HL-60 (cell line): Measurements from ENCODE around the gene GTF2H1.
A peak's percentile ranks its signal among the peaks of the same experiment; 100 is the strongest.

ENCODE experiments used
- DNase-seq, 2 experiments: peaks; one replicate each; pipeline ENCODE4 v3.0.0-alpha.2; 2010 to 2020; ENCODE audit warnings: low read depth in 1 of 2, low spot score in 1 of 2
- H3K27ac ChIP-seq: fragments of 250-450 bp; sonication (Bioruptor Pico); replicated peaks from 2 replicates; pipeline ENCODE4 v1.5.1; 2020; ENCODE audit warnings: mild to moderate bottlenecking, moderate library complexity
- H3K27me3 ChIP-seq: fragments of 250-450 bp; sonication (Bioruptor Pico); 2 replicates; pipeline ENCODE4 v1.5.1; 2021; ENCODE audit warnings: mild to moderate bottlenecking, moderate library complexity; ENCODE audit not compliant: insufficient read depth, poor library complexity, severe bottlenecking
- H3K4me3 ChIP-seq: replicated peaks from 2 replicates; pipeline ENCODE4 v1.5.1; 2011; ENCODE audit warnings: mild to moderate bottlenecking, control low read depth, low read length; ENCODE audit not compliant: insufficient read depth
- CTCF ChIP-seq: IDR thresholded peaks from one replicate; pipeline ENCODE4 v1.5.1; 2011; ENCODE audit warnings: low read length, control low read depth, inconsistent platforms; ENCODE audit not compliant: insufficient read depth
- GABPA ChIP-seq: IDR thresholded peaks from 2 replicates; pipeline ENCODE4 v1.6.1; 2012; ENCODE audit warnings: low read depth
- POLR2AphosphoS5 ChIP-seq: IDR thresholded peaks from 2 replicates; pipeline ENCODE4 v1.6.1; 2012; ENCODE audit warnings: low read depth
- SPI1 ChIP-seq: IDR thresholded peaks from 2 replicates; pipeline ENCODE4 v1.6.1; 2012; ENCODE audit warnings: low read depth, mild to moderate bottlenecking, borderline replicate concordance
- TF ChIP-seq, protein P1 (sequence below): IDR thresholded peaks from 2 replicates; pipeline ENCODE4 v1.6.1; 2012; ENCODE audit warnings: low read depth; ENCODE audit not compliant: insufficient replicate concordance

GTF2H1 gene

DNA sequence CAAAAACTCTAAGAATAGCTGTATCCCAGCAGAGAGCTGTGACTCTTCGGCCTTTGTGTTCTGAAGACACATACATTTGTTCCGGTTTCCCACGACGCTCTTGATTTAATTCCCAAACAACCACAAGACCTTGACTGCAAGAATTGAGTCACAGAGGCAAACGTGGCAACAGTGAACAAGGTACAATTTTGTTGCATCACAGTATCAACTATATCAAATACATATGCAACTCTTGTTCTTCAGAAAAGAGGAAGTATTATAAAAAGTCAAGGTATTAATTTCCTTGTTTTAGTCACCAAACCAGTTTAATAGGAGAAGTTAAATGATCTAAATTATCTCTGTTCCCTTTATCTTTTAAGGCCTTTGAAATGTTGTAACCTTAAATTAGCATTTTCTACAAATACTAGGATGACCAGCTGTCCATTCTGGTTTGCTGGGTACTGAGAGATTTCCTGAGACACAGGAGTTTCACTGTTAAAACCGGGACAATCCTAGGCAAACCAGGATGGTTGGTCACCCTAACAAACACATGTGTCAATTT is 11.5 kb upstream of the GTF2H1 start:
- DNase-seq: peak in 1 of 2 experiments; percentile 80
- Histone ChIP-seq H3K27me3 (no peaks in the 10 kb centered on the region), H3K27ac (peak overlapping the region; percentile 59), H3K4me3 (no peak overlapping the region)
- TF ChIP-seq POLR2AphosphoS5 (no peak; the same call in 1 of the 2 replicates), CTCF (no peak)

- Histone ChIP-seq H3K4me3 (no peak overlapping the region), H3K27me3 (no peaks in the 10 kb centered on the region), H3K27ac (no peak overlapping the region)
- TF ChIP-seq CTCF (no peak), SPI1 (no peak), GABPA (no peak), POLR2AphosphoS5 (no peak)
- TF ChIP-seq, protein P1, sequence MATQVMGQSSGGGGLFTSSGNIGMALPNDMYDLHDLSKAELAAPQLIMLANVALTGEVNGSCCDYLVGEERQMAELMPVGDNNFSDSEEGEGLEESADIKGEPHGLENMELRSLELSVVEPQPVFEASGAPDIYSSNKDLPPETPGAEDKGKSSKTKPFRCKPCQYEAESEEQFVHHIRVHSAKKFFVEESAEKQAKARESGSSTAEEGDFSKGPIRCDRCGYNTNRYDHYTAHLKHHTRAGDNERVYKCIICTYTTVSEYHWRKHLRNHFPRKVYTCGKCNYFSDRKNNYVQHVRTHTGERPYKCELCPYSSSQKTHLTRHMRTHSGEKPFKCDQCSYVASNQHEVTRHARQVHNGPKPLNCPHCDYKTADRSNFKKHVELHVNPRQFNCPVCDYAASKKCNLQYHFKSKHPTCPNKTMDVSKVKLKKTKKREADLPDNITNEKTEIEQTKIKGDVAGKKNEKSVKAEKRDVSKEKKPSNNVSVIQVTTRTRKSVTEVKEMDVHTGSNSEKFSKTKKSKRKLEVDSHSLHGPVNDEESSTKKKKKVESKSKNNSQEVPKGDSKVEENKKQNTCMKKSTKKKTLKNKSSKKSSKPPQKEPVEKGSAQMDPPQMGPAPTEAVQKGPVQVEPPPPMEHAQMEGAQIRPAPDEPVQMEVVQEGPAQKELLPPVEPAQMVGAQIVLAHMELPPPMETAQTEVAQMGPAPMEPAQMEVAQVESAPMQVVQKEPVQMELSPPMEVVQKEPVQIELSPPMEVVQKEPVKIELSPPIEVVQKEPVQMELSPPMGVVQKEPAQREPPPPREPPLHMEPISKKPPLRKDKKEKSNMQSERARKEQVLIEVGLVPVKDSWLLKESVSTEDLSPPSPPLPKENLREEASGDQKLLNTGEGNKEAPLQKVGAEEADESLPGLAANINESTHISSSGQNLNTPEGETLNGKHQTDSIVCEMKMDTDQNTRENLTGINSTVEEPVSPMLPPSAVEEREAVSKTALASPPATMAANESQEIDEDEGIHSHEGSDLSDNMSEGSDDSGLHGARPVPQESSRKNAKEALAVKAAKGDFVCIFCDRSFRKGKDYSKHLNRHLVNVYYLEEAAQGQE: no peak
- no peak for DNase-seq
These were observed 10.4 kb upstream of the GTF2H1 start for GRCh38 chr11:18312012-18312411.

DNA sequence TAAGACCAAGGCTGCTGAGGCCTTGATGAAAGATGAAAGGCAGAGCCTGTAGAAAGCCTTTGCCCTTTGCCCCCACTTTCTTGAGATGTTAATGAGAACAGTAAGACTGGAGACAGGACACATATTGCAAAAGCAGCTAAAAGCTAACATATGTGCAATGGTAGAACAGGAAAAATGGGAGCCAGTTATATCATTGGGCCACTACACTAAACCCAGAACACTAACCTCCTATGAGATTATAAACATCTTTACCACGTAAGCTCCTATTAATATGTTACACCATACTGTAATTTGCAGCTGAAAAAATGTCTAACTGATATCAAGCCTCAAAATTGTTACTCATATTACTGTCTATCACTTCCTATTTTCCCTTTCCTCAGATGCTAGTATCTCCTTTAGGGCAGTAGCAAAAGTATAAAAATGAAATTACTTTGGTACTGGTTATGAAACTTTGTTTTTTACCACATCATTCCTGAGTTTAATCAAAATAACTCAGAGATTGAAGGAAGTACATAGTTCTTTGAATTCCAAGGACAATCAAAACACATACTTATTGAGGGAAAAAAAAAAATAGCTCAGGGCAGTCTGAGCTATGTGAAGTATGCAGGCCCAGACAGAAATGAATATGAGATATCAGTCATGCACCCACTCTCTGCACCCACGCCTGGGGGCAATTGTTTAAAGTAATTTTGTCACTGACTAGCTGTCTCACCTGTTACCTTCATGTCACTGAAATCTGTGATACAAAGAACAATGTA is 9.5 kb upstream of the GTF2H1 start:
- no peak for DNase-seq
- TF ChIP-seq SPI1 (peak; percentile 62; the same call in 1 of the 2 replicates), POLR2AphosphoS5 (no peak), CTCF (no peak)
- TF ChIP-seq, protein P1: no peak
- Histone ChIP-seq H3K4me3 (no peak overlapping the region), H3K27ac (no peak overlapping the region), H3K27me3 (no peaks in the 10 kb centered on the region)
